Activated naive CD8-positive, alpha-beta T cell treated with anti-CD3 and anti-CD28 coated beads for 36 hours (primary cell): ENCODE measurements around the gene NMRAL1. TPM values are rescaled to one million over a fixed set of nuclear protein-coding genes. Genes with fewer than 3 reads are reported as not detected.

Experiments used
- DNase-seq: peaks from one replicate; pipeline ENCODE4 v3.0.0; 2021
- H3K27ac Mint-ChIP-seq: one replicate; pipeline ENCODE4 v1.8.0; 2022; ENCODE audit warnings: mild to moderate bottlenecking, moderate library complexity, mixed read lengths
- H3K27me3 Mint-ChIP-seq: one replicate; pipeline ENCODE4 v1.8.0; 2022; ENCODE audit warnings: mild to moderate bottlenecking, mixed read lengths
- H3K36me3 Mint-ChIP-seq: one replicate; pipeline ENCODE4 v1.8.0; 2021; ENCODE audit warnings: mild to moderate bottlenecking, mixed read lengths
- H3K4me1 Mint-ChIP-seq: one replicate; pipeline ENCODE4 v1.8.0; 2021; ENCODE audit warnings: mixed read lengths
- H3K4me3 Mint-ChIP-seq: one replicate; pipeline ENCODE4 v1.8.0; 2022; ENCODE audit warnings: mild to moderate bottlenecking, moderate library complexity, mixed read lengths
- H3K9me3 Mint-ChIP-seq: one replicate; pipeline ENCODE4 v1.8.0; 2022; ENCODE audit warnings: mixed read lengths
- total RNA-seq, 2 experiments: library from RNA; stranded (reverse); gene quantifications; one replicate each; pipeline ENCODE4 v1.2.3, GENCODE V29; 2021

The NMRAL1 gene
- total RNA-seq, 2 experiments from 2014 or later: 62.5 to 64.4 TPM

DNA sequence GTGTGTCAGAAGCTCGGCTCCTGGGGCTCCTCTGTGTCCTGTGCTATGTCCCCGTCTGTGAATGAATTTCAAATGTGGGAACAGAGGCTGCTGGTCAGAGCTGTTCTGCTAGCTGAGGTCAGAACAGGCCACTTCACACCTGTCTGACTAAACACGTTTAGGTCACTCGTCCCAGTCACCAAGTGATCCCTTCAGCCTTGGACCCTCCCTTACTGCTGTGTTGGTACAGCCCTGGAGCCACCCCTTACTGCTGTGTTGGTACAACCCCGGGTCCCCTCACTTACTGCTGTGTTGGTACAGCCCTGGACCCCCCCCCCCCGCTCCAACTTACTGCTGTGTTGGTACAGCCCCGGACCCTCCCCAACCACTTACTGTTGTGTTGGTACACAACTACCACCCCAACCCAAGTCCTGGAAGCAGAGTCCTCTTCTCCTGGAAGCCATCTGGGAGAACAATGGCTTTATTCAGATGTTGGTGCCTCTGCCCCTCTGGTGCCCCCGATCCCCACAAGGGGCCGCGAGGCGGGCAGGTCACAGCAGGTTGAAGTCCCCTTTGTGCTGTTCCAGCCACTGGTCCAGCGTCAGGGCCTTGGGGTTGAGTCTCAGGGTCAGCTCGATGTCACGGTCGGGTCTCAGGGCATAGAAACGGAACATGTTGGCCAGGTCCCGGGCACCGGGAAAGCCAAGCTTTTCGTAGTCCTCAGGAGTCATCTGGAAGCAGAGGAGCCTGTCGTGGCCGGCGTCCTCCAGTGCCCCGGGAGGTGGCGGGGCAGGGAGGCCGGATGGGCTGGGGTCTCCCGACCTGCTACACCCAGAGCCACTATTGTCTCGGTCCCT, 13.0 kb downstream of the NMRAL1 start:
- H3K4me1 Mint-ChIP-seq: peaks cover 9% of the 10 kb centered on the region
- H3K27ac Mint-ChIP-seq: peak overlapping the region; percentile 66
- DNase-seq: no peak
- peaks cover 22% of the 10 kb centered on the region for H3K36me3 Mint-ChIP-seq
- H3K27me3 Mint-ChIP-seq: no peaks in the 10 kb centered on the region
- H3K4me3 Mint-ChIP-seq: no peak overlapping the region
- no peaks in the 10 kb centered on the region for H3K9me3 Mint-ChIP-seq

DNA sequence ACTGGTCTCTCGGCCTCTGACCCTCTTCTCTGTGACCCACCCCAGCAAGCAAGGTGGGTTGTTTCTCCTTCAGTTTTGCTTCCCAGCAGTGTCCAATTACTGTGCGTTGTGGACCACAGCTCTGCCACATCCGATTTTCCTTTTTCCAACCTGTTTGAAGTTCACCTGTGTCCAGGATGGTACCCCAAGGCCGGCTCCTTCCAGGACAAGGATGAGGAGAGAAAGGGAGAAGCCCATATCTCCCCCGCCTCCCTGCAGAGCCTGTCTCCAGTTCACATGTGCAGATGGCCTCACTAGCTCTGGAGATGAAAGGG, 13.5 kb downstream of the NMRAL1 start:
- Mint-ChIP-seq H3K27ac (peak overlapping the region; percentile 66), H3K27me3 (no peaks in the 10 kb centered on the region), H3K4me3 (no peak overlapping the region), H3K36me3 (peaks cover 18% of the 10 kb centered on the region), H3K9me3 (no peaks in the 10 kb centered on the region), H3K4me1 (peaks cover 4% of the 10 kb centered on the region)
- no peak for DNase-seq

DNA sequence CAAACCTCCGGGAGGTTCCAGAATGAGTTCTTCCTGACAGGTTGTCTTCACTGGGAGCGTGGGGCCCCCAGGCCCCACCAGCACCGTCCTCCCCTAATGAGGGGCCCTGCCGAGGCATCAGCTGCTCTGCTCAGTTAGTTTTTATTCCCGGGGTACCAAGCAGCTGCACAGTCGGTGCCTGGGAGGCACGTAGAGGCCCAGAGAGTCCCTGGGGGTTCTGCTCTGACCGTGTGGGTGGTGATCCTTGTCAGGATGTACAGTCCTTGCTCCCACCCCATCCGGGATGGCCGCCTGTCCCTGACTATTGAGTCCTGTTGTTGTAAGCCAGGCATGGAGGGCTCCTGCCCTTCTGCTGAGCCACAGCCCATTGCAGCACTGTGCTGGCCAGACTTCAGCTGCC, 18.5 kb downstream of the NMRAL1 start:
- Mint-ChIP-seq H3K27ac (no peak overlapping the region), H3K36me3 (peaks cover 30% of the 10 kb centered on the region), H3K4me1 (peaks cover 2% of the 10 kb centered on the region), H3K27me3 (no peaks in the 10 kb centered on the region), H3K9me3 (no peaks in the 10 kb centered on the region), H3K4me3 (no peak overlapping the region)
- DNase-seq: no peak

DNA sequence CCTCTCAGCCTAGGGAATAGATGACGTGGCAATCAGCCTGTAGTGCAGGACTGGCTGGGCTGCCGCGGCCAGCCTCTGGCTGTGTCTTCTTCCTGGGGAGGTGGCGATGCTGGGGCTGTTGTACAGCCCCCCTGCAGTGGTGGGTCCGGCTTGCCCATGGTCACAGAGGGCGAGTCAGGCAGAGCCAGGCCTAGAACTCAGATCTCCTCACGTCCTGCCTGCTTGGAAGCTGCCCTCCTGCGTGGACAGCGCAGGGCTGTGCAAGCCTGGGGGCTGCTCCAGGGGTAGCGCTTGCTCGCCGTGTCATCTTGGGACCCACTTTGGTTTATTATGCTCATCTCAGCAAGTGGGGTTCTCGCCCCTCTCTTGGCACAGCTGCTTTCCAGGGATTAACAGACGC, 19.3 kb downstream of the NMRAL1 start:
- no peak overlapping the region for H3K27ac Mint-ChIP-seq
- H3K4me3 Mint-ChIP-seq: no peak overlapping the region

DNA sequence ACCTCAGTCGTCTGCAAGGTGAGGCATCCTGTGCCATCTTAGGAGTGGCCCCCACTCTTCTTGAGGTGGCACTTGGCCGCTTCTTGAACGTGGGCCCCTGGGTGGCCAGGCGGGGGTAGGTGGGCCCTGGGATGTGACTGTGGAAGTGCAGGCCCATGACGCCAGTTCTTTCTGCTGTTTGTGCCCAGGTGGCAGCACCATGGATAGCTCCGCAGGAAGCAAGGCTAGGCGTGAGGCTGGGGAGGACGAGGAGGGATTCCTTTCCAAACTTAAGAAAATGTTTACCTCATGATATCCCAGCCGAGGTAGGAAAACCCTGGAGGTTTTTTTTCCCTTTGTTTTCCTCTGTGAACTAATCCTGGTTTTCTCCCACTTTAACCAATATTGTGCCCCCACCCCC, 19.8 kb downstream of the NMRAL1 start:
- H3K27ac Mint-ChIP-seq: no peak overlapping the region
- no peaks in the 10 kb centered on the region for H3K9me3 Mint-ChIP-seq
- H3K27me3 Mint-ChIP-seq: no peaks in the 10 kb centered on the region
- peaks cover 28% of the 10 kb centered on the region for H3K36me3 Mint-ChIP-seq
- no peak overlapping the region for H3K4me3 Mint-ChIP-seq
- peaks cover 2% of the 10 kb centered on the region for H3K4me1 Mint-ChIP-seq
- no peak for DNase-seq

More for the DNA sequence above, 19.3 kb downstream of the NMRAL1 start:
- Mint-ChIP-seq H3K4me1 (peaks cover 2% of the 10 kb centered on the region), H3K36me3 (peaks cover 28% of the 10 kb centered on the region), H3K9me3 (no peaks in the 10 kb centered on the region), H3K27me3 (no peaks in the 10 kb centered on the region)
- no peak for DNase-seq

DNA sequence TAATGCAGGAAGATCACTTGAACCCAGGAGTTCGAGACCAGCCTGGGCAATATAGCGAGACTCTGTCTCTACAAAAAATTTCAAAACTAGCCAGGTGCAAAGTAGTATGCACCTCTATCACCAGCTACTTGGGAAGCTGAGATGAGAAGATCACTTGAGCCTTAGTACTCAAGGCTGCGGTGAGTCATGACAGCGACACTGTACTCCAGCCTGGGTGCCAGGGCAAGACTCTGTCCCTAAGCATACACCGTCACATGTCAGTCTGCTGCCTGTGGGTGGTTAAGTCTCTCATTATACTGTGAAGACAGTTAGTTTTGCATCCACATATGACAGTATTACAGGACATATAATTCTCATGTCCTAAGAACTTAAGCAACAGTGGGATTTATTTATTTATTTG, 21.8 kb downstream of the NMRAL1 start:
- no peak overlapping the region for H3K4me3 Mint-ChIP-seq
- no peak for DNase-seq
- no peaks in the 10 kb centered on the region for H3K9me3 Mint-ChIP-seq
- no peaks in the 10 kb centered on the region for H3K27me3 Mint-ChIP-seq
- H3K4me1 Mint-ChIP-seq: no peaks in the 10 kb centered on the region
- no peak overlapping the region for H3K27ac Mint-ChIP-seq
- peaks cover 17% of the 10 kb centered on the region for H3K36me3 Mint-ChIP-seq

DNA sequence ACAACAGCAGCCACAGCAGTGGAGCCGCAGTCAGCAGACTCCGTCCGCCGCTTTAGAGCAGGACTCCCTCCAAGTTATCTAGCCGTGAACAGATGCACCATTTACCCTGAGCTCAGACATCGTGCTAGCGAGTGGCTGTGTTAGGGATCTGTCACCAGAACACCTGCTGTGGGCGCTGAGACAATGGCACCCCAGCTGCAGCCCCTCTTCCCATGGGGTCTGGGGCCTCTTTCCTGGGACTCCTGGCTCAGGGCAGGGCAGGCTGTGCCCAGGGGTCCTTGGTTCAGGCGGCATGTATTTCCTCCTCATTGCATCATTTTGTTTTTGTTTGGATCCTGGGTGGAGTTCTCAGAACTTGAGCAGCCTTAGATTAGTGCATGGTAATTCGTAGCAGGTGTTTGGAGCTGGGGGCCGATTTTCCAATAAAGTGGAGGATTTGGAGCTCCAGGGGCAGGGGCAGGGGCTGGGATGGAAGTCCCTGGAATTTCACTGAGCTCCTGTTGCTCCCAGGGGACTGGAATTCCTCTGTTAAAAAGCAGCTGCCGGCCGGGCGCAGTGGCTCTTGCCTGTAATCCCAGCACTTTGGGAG, 23.4 kb downstream of the NMRAL1 start:
- peaks cover 12% of the 10 kb centered on the region for H3K36me3 Mint-ChIP-seq
- peak overlapping the region; percentile 54 for H3K27ac Mint-ChIP-seq

DNA sequence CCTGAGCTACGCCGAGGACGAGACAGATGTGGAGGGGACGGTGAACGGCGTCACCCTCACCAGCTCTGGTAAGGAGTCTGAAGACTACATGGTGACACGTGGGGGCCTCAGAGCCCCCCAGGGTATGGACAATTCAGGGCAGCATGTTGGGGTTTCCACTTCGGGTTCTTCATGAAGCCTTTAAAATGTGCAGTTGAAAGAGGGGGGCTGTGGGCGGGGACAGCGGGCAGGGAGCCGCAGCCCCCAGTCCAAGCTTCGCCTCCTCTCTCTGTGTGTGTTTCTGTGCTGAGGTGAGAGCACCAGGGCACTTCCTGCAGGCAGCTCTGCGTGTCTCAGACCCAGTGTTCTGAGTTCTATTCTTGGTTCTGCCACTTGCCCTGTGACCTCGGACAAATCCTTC, 24.0 kb downstream of the NMRAL1 start:
- peaks cover 10% of the 10 kb centered on the region for H3K36me3 Mint-ChIP-seq
- no peak overlapping the region for H3K27ac Mint-ChIP-seq
- H3K4me1 Mint-ChIP-seq: no peaks in the 10 kb centered on the region

More for the DNA sequence above, 23.4 kb downstream of the NMRAL1 start:
- DNase-seq: no peak
- Mint-ChIP-seq H3K4me3 (no peak overlapping the region), H3K4me1 (no peaks in the 10 kb centered on the region), H3K27me3 (no peaks in the 10 kb centered on the region), H3K9me3 (no peaks in the 10 kb centered on the region)

DNA sequence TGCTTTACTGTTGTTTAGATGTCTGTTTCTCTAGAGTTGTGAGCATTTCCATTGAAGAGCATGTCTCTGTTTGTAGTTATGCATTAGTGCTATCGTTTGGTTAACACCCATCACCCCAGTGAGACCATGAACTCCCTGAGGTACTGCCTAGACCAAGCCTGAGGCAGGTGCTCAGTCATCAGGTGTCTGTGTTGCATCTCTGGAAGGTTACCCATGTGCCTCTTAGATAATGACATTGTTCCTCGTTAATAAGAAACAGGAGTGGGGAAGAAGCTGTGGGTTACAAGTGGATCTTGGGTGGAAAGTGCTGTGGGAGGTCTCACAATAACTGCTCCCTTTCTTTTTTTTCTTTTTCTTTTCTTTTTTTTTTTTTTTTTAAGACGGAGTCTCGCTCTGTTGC, 30.4 kb downstream of the NMRAL1 start:
- H3K36me3 Mint-ChIP-seq: peaks cover 28% of the 10 kb centered on the region
- no peaks in the 10 kb centered on the region for H3K27me3 Mint-ChIP-seq
- no peak for DNase-seq
- no peak overlapping the region for H3K4me3 Mint-ChIP-seq
- H3K27ac Mint-ChIP-seq: no peak overlapping the region
- H3K4me1 Mint-ChIP-seq: no peaks in the 10 kb centered on the region
- no peaks in the 10 kb centered on the region for H3K9me3 Mint-ChIP-seq

More for the DNA sequence above, 24.0 kb downstream of the NMRAL1 start:
- no peak for DNase-seq
- Mint-ChIP-seq H3K4me3 (no peak overlapping the region), H3K27me3 (no peaks in the 10 kb centered on the region), H3K9me3 (no peaks in the 10 kb centered on the region)

DNA sequence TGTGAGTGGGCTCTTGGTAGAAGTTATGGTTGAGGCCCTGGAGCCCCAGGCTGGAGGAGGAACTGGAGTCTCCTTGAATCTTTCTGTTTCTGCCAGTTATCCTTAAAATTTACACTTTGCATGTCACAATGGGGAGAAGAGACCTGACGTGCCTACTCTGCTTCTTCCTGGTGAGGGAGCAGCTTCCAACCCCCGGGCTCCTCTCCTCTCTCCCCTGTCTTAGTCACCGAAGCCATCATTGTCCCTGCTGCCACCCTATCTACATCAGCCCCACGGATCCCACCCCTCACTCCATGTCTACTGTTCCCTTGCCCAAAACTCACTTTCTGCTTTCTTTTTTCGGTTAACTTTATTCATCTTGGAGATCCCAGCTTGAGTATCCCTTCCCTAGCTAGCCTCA, 31.2 kb downstream of the NMRAL1 start:
- no peak for DNase-seq
- Mint-ChIP-seq H3K36me3 (peaks cover 28% of the 10 kb centered on the region), H3K27ac (no peak overlapping the region), H3K9me3 (no peaks in the 10 kb centered on the region), H3K4me3 (no peak overlapping the region), H3K27me3 (no peaks in the 10 kb centered on the region), H3K4me1 (no peaks in the 10 kb centered on the region)

DNA sequence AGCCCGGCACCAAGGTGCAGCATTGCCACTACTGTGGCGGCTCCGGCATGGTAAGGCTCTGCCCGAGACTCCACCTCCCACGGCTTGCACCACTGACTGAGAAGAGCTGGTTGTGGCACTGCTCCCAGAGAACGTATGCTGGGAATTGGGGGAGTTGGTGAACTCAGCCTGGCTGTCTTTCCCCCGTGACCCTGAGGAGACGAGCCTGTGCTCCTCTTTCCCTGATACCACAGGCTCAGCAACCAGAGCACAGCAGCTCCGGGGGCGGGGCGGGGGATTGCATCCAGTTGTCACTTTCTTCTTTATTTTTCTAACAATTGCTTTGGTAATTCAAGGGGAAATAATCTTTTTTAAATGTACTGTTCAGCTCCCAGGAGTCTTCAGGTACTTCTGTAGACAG, 32.1 kb downstream of the NMRAL1 start:
- no peak for DNase-seq
- Mint-ChIP-seq H3K27ac (no peak overlapping the region), H3K27me3 (no peaks in the 10 kb centered on the region), H3K4me1 (no peaks in the 10 kb centered on the region), H3K4me3 (no peak overlapping the region), H3K36me3 (peaks cover 29% of the 10 kb centered on the region), H3K9me3 (no peaks in the 10 kb centered on the region)

DNA sequence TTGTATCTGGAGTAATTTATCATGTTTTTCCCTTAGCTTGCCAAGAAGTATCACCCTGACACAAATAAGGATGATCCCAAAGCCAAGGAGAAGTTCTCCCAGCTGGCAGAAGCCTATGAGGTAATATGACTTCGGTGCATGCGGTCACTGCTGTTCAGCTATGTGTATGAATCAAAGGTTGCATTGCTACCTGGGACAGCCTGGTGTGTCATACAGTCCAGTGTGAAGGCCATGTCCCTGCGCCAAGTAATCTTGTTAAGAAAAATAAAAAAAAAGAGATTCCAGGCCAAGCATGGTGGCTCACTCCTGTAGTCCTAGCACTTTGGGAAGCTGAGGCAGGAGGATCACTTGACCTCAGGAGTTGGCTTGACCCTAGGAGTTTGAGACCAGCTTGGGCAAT, 37.1 kb downstream of the NMRAL1 start:
- H3K27ac Mint-ChIP-seq: no peak overlapping the region

DNA sequence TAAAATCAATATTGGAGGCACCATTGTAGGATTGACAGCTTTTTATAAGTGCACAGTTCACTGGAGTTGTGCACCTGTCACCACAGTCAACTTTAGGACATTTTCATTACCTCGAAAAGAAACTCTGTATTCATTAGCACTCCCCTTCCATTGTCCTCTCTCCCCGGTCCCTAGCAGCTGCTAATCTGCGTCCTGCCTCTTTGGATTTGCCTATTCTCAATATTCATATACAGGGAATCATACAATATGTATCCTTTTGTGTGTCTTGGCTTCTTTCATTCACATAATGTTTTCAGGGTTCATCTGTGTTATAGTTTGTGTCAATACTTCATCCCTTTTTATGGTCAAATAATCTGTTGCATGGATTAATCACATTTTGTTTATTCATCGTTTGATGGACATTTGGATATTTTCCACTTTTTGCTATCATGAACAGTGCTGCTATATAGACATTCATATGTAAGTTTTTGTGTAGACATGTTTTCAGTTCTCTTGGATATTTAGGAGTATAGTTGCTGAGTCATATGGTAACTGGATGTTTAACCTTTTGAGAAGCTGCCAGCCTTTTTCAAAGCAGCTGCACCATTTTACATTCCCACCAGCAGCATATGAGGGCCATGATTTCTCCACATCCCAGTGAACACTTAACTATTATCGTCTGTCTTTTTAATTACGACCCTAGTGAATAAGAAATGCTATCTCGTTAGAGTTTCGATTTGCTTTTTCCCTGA, 38.9 kb downstream of the NMRAL1 start:
- peaks cover 14% of the 10 kb centered on the region for H3K36me3 Mint-ChIP-seq
- H3K27me3 Mint-ChIP-seq: no peaks in the 10 kb centered on the region
- no peak for DNase-seq
- H3K27ac Mint-ChIP-seq: peak overlapping the region; percentile 42
- H3K9me3 Mint-ChIP-seq: no peaks in the 10 kb centered on the region
- H3K4me3 Mint-ChIP-seq: no peak overlapping the region
- peaks cover 12% of the 10 kb centered on the region for H3K4me1 Mint-ChIP-seq

More for the DNA sequence above, 37.1 kb downstream of the NMRAL1 start:
- no peak overlapping the region for H3K4me3 Mint-ChIP-seq
- no peak for DNase-seq
- no peaks in the 10 kb centered on the region for H3K9me3 Mint-ChIP-seq
- peaks cover 17% of the 10 kb centered on the region for H3K36me3 Mint-ChIP-seq
- H3K4me1 Mint-ChIP-seq: peaks cover 12% of the 10 kb centered on the region
- H3K27me3 Mint-ChIP-seq: no peaks in the 10 kb centered on the region

DNA sequence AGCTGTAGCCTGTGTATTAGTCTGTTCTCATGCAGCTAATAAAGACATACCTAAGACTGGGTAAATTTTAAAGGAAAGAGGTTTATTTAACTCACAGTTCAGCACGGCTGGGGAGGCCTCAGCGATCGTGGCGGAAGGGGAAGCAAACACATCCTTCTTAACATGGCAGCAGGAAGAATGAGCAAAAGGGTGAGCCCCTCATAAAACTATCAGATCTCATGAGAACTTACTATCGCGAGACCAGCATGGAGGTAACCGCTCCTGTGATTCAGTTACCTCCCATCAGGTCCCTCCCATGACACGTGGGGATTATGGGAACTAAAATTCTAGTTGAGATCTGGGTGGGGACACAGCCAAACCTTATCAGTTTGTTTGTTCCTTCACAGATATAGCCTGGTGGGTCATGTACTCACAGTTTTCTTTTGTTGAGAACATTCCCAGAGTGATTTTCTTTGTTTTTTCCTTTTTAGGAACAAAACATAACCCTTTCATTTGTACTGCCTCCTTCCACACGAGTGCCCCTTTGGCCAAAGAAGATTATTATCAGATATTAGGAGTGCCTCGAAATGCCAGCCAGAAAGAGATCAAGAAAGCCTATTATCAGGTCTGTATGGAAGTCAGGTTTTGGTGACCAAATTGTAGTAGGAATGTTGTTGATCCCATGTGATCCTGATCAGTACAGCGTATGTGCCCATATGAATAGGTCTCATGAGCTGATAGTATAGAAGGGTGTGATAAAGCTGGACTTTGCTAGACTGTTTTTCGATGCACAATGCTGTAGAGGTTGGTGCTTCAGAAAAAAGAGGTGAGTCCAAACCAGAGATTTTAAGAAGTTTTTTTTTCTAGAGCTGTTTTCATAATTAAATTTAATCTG, 40.3 kb downstream of the NMRAL1 start:
- H3K36me3 Mint-ChIP-seq: peaks cover 18% of the 10 kb centered on the region
- no peak overlapping the region for H3K4me3 Mint-ChIP-seq
- DNase-seq: no peak
- H3K27me3 Mint-ChIP-seq: no peaks in the 10 kb centered on the region
- no peak overlapping the region for H3K27ac Mint-ChIP-seq
- no peaks in the 10 kb centered on the region for H3K9me3 Mint-ChIP-seq
- H3K4me1 Mint-ChIP-seq: peaks cover 14% of the 10 kb centered on the region

DNA sequence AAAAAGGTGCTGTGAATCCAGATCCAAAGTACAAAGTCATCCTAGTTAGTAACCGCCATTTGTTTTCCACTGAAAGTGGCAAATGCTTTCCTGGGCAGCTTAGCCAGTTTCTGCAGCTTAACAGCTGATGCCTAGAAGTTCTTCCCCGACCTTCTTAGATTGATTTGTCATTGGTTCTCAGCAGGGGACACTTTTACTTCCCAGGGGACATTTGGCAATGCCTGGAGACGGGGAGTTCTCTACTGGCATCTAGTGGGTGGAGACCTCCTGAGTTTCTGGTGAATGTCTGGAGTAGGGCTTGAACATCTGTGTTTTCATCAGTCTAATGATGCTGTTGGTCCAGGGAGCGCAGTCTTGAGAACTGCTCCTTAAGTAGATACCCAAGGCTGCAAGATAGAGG, 41.2 kb downstream of the NMRAL1 start:
- Mint-ChIP-seq H3K27ac (no peak overlapping the region), H3K27me3 (no peaks in the 10 kb centered on the region), H3K9me3 (no peaks in the 10 kb centered on the region), H3K36me3 (peaks cover 25% of the 10 kb centered on the region), H3K4me1 (peaks cover 19% of the 10 kb centered on the region), H3K4me3 (no peak overlapping the region)
- no peak for DNase-seq
